ENCODE measurements around the gene AS3MT. TPM values are rescaled to one million over a fixed set of nuclear protein-coding genes. Genes with fewer than 3 reads are reported as not detected.

Gene AS3MT
- total and polyA plus RNA-seq, 10 donors, result 4.3 to 19.0 (median 9.6) TPM

- no peak for DNase-seq
- Histone ChIP-seq H3K27me3 (replicated peaks in 1 of 7) (no peaks in the 10 kb centered on the region), H3K9me3 (no peaks in the 10 kb centered on the region), H3K4me1 (peaks cover 0 to 5% (median 0%) of the 10 kb centered on the region in 6 donors), H3K27ac (no peak overlapping the region), H3K4me3 (no peak overlapping the region), H3K36me3 (no peaks in the 10 kb centered on the region)
- WGBS, 5 donors, result 82 to 94% (median 85%) methylated on average over 4 of the region's 4 CpGs
- intact Hi-C loops (cut with DNase I; ENCODE audit: low total_unique reads), result no loop called here
- TF ChIP-seq POLR2AphosphoS5 (IDR thresholded peaks at IDR 0.05) (no peak), CTCF (IDR thresholded peaks at IDR 0.05 in 8 of 11, conservative IDR thresholded peaks at IDR 0.05 in 3 of 11) (no peak), POLR2A (IDR thresholded peaks at IDR 0.05) (no peak)
These were observed 78.9 kb downstream of the AS3MT start for GRCh38 chr10:102948176-102948575.

GRCh38 chr10:102948786-102949185 is 79.5 kb downstream of the AS3MT start:
- Histone ChIP-seq H3K27ac (no peak overlapping the region), H3K27me3 (replicated peaks in 1 of 7) (no peaks in the 10 kb centered on the region), H3K4me1 (peaks cover 0 to 5% (median 0%) of the 10 kb centered on the region in 6 donors), H3K4me3 (no peak overlapping the region), H3K36me3 (no peaks in the 10 kb centered on the region), H3K9me3 (no peaks in the 10 kb centered on the region)
- DNase-seq, result no peak
- 91 to 100% (median 97%) methylated on average over 3 of the region's 3 CpGs for WGBS, 5 donors
- no peak for TF ChIP-seq POLR2AphosphoS5 (IDR thresholded peaks at IDR 0.05)
- TF ChIP-seq POLR2A (IDR thresholded peaks at IDR 0.05), result no peak
- TF ChIP-seq CTCF (IDR thresholded peaks at IDR 0.05 in 8 of 11, conservative IDR thresholded peaks at IDR 0.05 in 3 of 11), result no peak
- intact Hi-C loops (cut with DNase I; ENCODE audit: low total_unique reads), result no loop called here

- H3K4me1 ChIP-seq, result peaks cover 0 to 2% (median 0%) of the 10 kb centered on the region in 6 donors
- H3K27me3 ChIP-seq (replicated peaks in 1 of 7), result no peaks in the 10 kb centered on the region
- H3K4me3 ChIP-seq, result no peak overlapping the region
- peaks cover 0 to 6% (median 0%) of the 10 kb centered on the region in 6 donors for H3K36me3 ChIP-seq
- TF ChIP-seq CTCF (IDR thresholded peaks at IDR 0.05 in 8 of 11, conservative IDR thresholded peaks at IDR 0.05 in 3 of 11) (no peak), POLR2AphosphoS5 (IDR thresholded peaks at IDR 0.05) (no peak), POLR2A (IDR thresholded peaks at IDR 0.05) (no peak)
- intact Hi-C loops (cut with DNase I; ENCODE audit: low total_unique reads), result no loop called here
- H3K9me3 ChIP-seq, result no peaks in the 10 kb centered on the region
- no peak for DNase-seq
- no peak overlapping the region for H3K27ac ChIP-seq
- WGBS, 5 donors, result 62 to 88% (median 75%) methylated on average over 4 of the region's 4 CpGs
These were observed 80.6 kb downstream of the AS3MT start for GRCh38 chr10:102949916-102950315.

DNA sequence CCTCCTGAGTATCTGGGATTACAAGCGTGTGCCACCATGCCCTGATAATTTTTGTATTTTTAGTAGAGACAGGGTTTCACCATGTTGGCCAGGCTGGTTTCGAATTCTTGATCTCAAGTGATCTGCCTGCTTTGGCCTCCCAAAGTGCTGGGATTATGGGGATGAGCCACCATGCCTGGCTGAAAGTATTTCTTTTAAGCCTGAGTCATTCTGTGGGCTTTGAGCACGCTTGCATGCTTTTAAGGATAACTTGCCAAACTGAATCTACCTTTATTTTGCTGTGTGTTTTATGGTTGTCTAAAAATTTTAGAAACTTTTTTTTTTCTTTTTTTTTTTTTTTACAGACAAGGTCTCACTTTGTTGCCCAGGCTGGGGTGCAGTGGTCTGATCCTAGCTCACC is 82.0 kb downstream of the AS3MT start:
- intact Hi-C loops (cut with DNase I; ENCODE audit: low total_unique reads), result no loop called here
- TF ChIP-seq POLR2AphosphoS5 (IDR thresholded peaks at IDR 0.05), result no peak
- no peaks in the 10 kb centered on the region for H3K9me3 ChIP-seq
- DNase-seq, result no peak
- no peaks in the 10 kb centered on the region for H3K27me3 ChIP-seq (replicated peaks in 1 of 7)
- H3K27ac ChIP-seq, result no peak overlapping the region
- H3K36me3 ChIP-seq, result peaks cover 0 to 6% (median 0%) of the 10 kb centered on the region in 6 donors
- 92 to 96% (median 95%) methylated on average over 3 of the region's 3 CpGs for WGBS, 5 donors
- no peak overlapping the region for H3K4me3 ChIP-seq
- no peaks in the 10 kb centered on the region for H3K4me1 ChIP-seq

Small RNAs within 50 kb of the gene (small RNA-seq; reads per million reads assigned to genes)
- gene AS3MT (0 reads per million in 4 donors), gene RF00026 (0 reads per million in 4 donors)

Other genes with a start within 250 kb of the AS3MT start
- 100 to 1,000 TPM in 2 of 7 donors, 10 to 100 TPM in 5; 86.3 to 116 (median 94.9) TPM for gene TRIM8, start 225.0 kb upstream of the AS3MT start, total RNA-seq
- gene TRIM8, start 225.0 kb upstream of the AS3MT start, polyA plus RNA-seq, result 10 to 100 TPM; 23.5 to 37.6 (median 27.0) TPM
- gene ARL3, start 155.1 kb upstream of the AS3MT start, total RNA-seq, result 1 to 10 TPM; 2.2 to 5.1 (median 4.2) TPM
- gene ARL3, start 155.1 kb upstream of the AS3MT start, polyA plus RNA-seq, result 1 to 10 TPM; 2.6 to 4.1 (median 3.2) TPM
- 10 to 100 TPM in 5 of 7 donors, 1 to 10 TPM in 2; 5.5 to 12.8 (median 10.5) TPM for gene SFXN2, start 154.8 kb upstream of the AS3MT start, total RNA-seq
- gene SFXN2, start 154.8 kb upstream of the AS3MT start, polyA plus RNA-seq, result 1 to 10 TPM; 3.0 to 6.0 (median 5.4) TPM
- 100 to 1,000 TPM in 2 of 7 donors, 10 to 100 TPM in 5; 38.6 to 149 (median 55.4) TPM for gene WBP1L, start 125.5 kb upstream of the AS3MT start, total RNA-seq
- 10 to 100 TPM; 15.9 to 24.1 (median 16.1) TPM for gene WBP1L, start 125.5 kb upstream of the AS3MT start, polyA plus RNA-seq
- gene CYP17A1, start 32.1 kb upstream of the AS3MT start, total RNA-seq, result 1 to 10 TPM in 1 of 7 donors, not detected in 6; 1.0 TPM
- gene CYP17A1, start 32.1 kb upstream of the AS3MT start, polyA plus RNA-seq, result under 1 TPM in 2 of 3 donors, not detected in 1; 0.20 to 0.30 TPM
- gene BORCS7, start 15.2 kb upstream of the AS3MT start, total RNA-seq, result 10 to 100 TPM; 18.8 to 32.7 (median 27.2) TPM
- 10 to 100 TPM; 20.6 to 44.8 (median 28.0) TPM for gene BORCS7, start 15.2 kb upstream of the AS3MT start, polyA plus RNA-seq
- gene CNNM2, start 48.8 kb downstream of the AS3MT start, total RNA-seq, result 1 to 10 TPM; 6.8 to 9.9 (median 8.7) TPM
- 1 to 10 TPM in 2 of 3 donors, under 1 TPM in 1; 0.65 to 1.1 (median 1.0) TPM for gene CNNM2, start 48.8 kb downstream of the AS3MT start, polyA plus RNA-seq

Data from spleen (tissue), 11 donors.